ENCODE measurements around the gene LHX1.

LHX1 gene

DNA sequence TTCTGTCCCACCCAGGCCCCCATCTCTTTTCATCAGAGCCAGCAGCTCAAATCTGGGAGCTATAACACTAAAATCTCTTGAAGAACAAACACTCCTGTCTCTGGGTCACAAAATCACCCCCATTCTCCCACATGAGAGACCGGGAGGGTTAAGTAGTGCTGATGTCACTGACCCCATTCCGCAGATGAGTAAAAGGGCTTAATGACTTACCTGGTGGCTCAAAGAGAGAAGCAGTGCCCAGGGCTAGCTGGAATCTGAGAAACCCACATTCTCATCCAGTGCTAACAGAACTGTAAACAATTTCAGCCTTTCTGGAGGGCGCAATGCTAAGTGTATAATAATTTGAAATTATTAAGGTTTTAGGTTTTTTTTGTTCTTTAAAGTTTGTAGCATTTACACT, 26.3 kb upstream of the LHX1 start:
- TF ChIP-seq EZH2phosphoT487 (IDR thresholded peaks at IDR 0.05; ENCODE audit: borderline replicate concordance, low read length), result no peak
- TF ChIP-seq, protein P1, sequence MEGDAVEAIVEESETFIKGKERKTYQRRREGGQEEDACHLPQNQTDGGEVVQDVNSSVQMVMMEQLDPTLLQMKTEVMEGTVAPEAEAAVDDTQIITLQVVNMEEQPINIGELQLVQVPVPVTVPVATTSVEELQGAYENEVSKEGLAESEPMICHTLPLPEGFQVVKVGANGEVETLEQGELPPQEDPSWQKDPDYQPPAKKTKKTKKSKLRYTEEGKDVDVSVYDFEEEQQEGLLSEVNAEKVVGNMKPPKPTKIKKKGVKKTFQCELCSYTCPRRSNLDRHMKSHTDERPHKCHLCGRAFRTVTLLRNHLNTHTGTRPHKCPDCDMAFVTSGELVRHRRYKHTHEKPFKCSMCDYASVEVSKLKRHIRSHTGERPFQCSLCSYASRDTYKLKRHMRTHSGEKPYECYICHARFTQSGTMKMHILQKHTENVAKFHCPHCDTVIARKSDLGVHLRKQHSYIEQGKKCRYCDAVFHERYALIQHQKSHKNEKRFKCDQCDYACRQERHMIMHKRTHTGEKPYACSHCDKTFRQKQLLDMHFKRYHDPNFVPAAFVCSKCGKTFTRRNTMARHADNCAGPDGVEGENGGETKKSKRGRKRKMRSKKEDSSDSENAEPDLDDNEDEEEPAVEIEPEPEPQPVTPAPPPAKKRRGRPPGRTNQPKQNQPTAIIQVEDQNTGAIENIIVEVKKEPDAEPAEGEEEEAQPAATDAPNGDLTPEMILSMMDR (IDR thresholded peaks at IDR 0.05; ENCODE audit: low read depth, low read length, poor library complexity, severe bottlenecking), result no peak
- H4K20me1 ChIP-seq (ENCODE audit: control insufficient read depth, insufficient read depth, low read depth, low read length), result no peaks in the 10 kb centered on the region
- H3F3A ChIP-seq (ENCODE audit: control insufficient read depth, insufficient read depth), result no peaks in the 10 kb centered on the region
- H3K9me3 ChIP-seq (ENCODE audit: control insufficient read depth, insufficient read depth, low read length), result no peaks in the 10 kb centered on the region
- no peak overlapping the region for H3K27ac ChIP-seq (ENCODE audit: low read depth, low read length)
- H3K4me2 ChIP-seq (ENCODE audit: low read length), result no peak overlapping the region
- H3K36me3 ChIP-seq (ENCODE audit: control insufficient read depth, low read length), result no peaks in the 10 kb centered on the region
- H3K79me2 ChIP-seq (ENCODE audit: control insufficient read depth, low read length), result no peaks in the 10 kb centered on the region
- no peaks in the 10 kb centered on the region for H3K9me2 ChIP-seq (replicated peaks; ENCODE audit: control insufficient read depth, low read length)
- no peak overlapping the region for H3K4me3 ChIP-seq (ENCODE audit: low read length)
- no peaks in the 10 kb centered on the region for H3K4me1 ChIP-seq (ENCODE audit: control insufficient read depth, low read length)
- peaks cover 10% of the 10 kb centered on the region; the same call in 1 of the 2 replicates for H3K27me3 ChIP-seq (ENCODE audit: control insufficient read depth, low read length)

DNA sequence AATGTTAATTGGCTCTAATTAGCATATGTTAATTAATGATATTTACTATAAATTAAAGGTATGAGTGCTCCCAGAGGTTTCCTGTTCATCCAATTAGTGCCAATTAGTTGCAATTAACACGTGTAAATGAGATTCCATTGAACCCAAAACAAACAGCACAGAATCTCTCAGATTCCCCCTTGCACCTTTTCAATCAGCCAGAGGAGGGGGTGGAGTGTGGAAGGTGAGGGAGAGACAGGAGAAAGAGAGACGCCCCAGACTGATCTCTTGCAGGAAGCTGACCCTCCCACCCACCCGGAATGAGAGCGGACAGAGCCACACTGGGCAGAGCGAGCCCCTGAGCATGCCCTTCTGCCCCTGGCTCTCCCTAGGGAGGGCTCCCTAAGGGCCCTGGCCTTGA, 24.1 kb upstream of the LHX1 start:
- Histone ChIP-seq H3K27me3 (ENCODE audit: control insufficient read depth, low read length) (peaks cover 13% of the 10 kb centered on the region), H3K27ac (ENCODE audit: low read depth, low read length) (no peak overlapping the region), H3K79me2 (ENCODE audit: control insufficient read depth, low read length) (no peaks in the 10 kb centered on the region), H3K4me2 (ENCODE audit: low read length) (no peak overlapping the region), H3K9me3 (ENCODE audit: control insufficient read depth, insufficient read depth, low read length) (no peaks in the 10 kb centered on the region), H3K4me3 (ENCODE audit: low read length) (no peak overlapping the region), H4K20me1 (ENCODE audit: control insufficient read depth, insufficient read depth, low read depth, low read length) (no peaks in the 10 kb centered on the region), H3K36me3 (ENCODE audit: control insufficient read depth, low read length) (no peaks in the 10 kb centered on the region), H3K9me2 (replicated peaks; ENCODE audit: control insufficient read depth, low read length) (no peaks in the 10 kb centered on the region), H3K4me1 (ENCODE audit: control insufficient read depth, low read length) (no peaks in the 10 kb centered on the region), H3F3A (ENCODE audit: control insufficient read depth, insufficient read depth) (no peaks in the 10 kb centered on the region)
- TF ChIP-seq EZH2phosphoT487 (IDR thresholded peaks at IDR 0.05; ENCODE audit: borderline replicate concordance, low read length), result no peak
- TF ChIP-seq, protein P1 (IDR thresholded peaks at IDR 0.05; ENCODE audit: low read depth, low read length, poor library complexity, severe bottlenecking), result no peak

DNA sequence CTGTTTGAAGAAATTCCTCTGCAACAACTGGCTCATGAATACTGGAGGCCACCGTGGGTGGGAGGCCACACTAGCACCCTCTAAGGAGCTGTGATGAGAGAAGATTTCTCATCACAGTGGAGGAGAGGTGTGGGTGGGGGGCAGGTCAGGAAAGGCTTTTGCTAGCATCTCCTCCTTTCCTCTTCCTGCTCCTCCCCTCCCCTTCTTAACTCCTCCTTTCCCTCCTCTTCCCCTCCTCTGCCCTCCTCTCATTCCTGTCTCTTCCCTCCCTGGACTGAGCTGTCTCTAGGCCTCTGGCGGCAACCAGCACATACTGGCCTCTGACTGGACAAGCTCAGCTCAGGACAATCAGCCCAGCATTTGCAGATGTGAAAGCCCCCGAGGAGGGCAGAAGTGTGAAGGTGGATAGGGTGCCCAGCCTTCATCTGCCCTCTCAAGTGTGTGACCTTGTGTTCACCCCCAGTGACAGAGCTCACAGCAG, 19.0 kb upstream of the LHX1 start:
- H3K9me3 ChIP-seq (ENCODE audit: control insufficient read depth, insufficient read depth, low read length), result no peaks in the 10 kb centered on the region
- no peaks in the 10 kb centered on the region for H3K9me2 ChIP-seq (replicated peaks; ENCODE audit: control insufficient read depth, low read length)

More for the DNA sequence above, 19.0 kb upstream of the LHX1 start:
- Histone ChIP-seq H3K4me3 (ENCODE audit: low read length) (no peak overlapping the region), H3K36me3 (ENCODE audit: control insufficient read depth, low read length) (no peaks in the 10 kb centered on the region), H3K4me1 (ENCODE audit: control insufficient read depth, low read length) (no peaks in the 10 kb centered on the region), H3K4me2 (ENCODE audit: low read length) (no peak overlapping the region), H4K20me1 (ENCODE audit: control insufficient read depth, insufficient read depth, low read depth, low read length) (no peaks in the 10 kb centered on the region), H3F3A (ENCODE audit: control insufficient read depth, insufficient read depth) (no peaks in the 10 kb centered on the region), H3K27me3 (ENCODE audit: control insufficient read depth, low read length) (peaks cover 42% of the 10 kb centered on the region), H3K27ac (ENCODE audit: low read depth, low read length) (no peak overlapping the region), H3K79me2 (ENCODE audit: control insufficient read depth, low read length) (no peaks in the 10 kb centered on the region)
- TF ChIP-seq, protein P1 (IDR thresholded peaks at IDR 0.05; ENCODE audit: low read depth, low read length, poor library complexity, severe bottlenecking), result no peak
- TF ChIP-seq EZH2phosphoT487 (IDR thresholded peaks at IDR 0.05; ENCODE audit: borderline replicate concordance, low read length), result no peak
